Gastrocnemius medialis (tissue), 4 donors: ENCODE measurements around the gene PPP1R12B.

Experiments
- CTCF ChIP-seq, 5 experiments: fragments of 450-650 bp in 3 of 5; fragments of 200-600 bp in 2 of 5; sonication (generic) in 2 of 5; IDR thresholded peaks in 4 of 5; conservative IDR thresholded peaks in 1 of 5; 1 replicate in 4 of 5; 2 replicates in 1 of 5; pipeline ENCODE4 v1.5.1; 2016 to 2019; ENCODE audit warnings: antibody characterized with exemption in 5 of 5, mild to moderate bottlenecking in 3 of 5, moderate library complexity in 3 of 5
- POLR2A ChIP-seq, 2 donors: fragments of 450-650 bp; IDR thresholded peaks; one replicate each; pipeline ENCODE4 v1.6.1; 2017; ENCODE audit warnings: antibody characterized with exemption in 2 of 2, mild to moderate bottlenecking in 2 of 2, moderate library complexity in 2 of 2

GRCh38 chr1:202586871-202587270 lies 238.4 kb downstream of the PPP1R12B start:
- TF ChIP-seq CTCF (IDR thresholded peaks at IDR 0.05 in 4 of 5, conservative IDR thresholded peaks at IDR 0.05 in 1 of 5) (no peak), POLR2A (IDR thresholded peaks at IDR 0.05) (no peak)
